ENCODE measurements around the gene SNTB2. TPM values are rescaled to one million over a fixed set of nuclear protein-coding genes. Genes with fewer than 3 reads are reported as not detected.

Gene SNTB2
- total and polyA plus RNA-seq, 9 of the 15 experiments (the other 6 are each of a cell fraction or from before 2014, with no cell fraction given) = 1.2 to 13.7 (median 5.7) TPM

DNA sequence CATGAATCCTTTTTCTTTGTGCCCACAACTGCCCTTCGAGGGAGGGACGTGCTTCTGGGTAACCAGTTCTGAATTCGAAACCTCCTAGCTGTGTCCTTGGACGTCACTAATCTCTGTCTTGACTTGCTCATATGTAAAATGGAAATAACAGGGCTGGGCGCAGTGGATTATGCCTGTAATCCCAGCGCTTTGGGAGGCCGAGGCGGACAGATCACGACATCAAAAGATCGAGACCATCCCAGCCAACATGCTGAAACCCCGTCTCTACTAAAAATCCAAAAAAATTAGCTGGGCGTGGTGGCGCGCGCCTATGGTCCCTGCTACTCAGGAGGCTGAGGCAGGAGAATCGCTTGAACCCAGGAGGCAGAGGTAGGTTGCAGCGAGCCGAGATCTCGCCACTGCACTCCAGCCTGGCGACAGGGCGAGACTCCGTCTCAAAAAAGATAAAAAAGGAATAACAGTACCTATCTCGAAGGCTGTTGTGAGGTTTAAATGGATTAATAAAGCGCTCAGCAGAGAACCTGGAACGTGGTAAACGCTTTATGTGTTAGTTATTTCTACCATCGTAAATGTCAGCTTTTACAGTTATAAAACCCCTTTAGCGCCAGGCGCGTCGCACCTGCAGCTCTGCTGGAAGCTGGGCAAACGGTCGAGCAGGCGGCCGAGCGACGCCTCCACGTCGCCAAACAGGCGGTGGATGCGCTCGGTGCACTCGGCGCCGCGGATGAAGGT lies 151.8 kb downstream of the SNTB2 start (continued):
- TF ChIP-seq SETDB1 (IDR thresholded peaks at IDR 0.05; ENCODE audit: low read length) (no peak), HNRNPL (IDR thresholded peaks at IDR 0.05; ENCODE audit: low read depth, low read length) (no peak), ZNF561 (CRISPR knock-in tag; conservative IDR thresholded peaks at IDR 0.05) (no peak), ILF3 (IDR thresholded peaks at IDR 0.05; ENCODE audit: borderline replicate concordance) (no peak), ESRRB (CRISPR knock-in tag; IDR thresholded peaks at IDR 0.05; ENCODE audit: borderline replicate concordance) (no peak), FOXK1 (CRISPR knock-in tag; IDR thresholded peaks at IDR 0.05; ENCODE audit: borderline replicate concordance) (0 out of 2 replicates have a peak, but pooled peaks have one; percentile 47), ZNF274 (IDR thresholded peaks at IDR 0.05; ENCODE audit: borderline replicate concordance, low read depth, low read length) (no peak), E2F1 (CRISPR knock-in tag; IDR thresholded peaks at IDR 0.05) (0 out of 2 replicates have a peak, but pooled peaks have one; percentile 14), XRCC3 (IDR thresholded peaks at IDR 0.05) (no peak), GABPB2 (CRISPR knock-in tag; conservative IDR thresholded peaks at IDR 0.05) (no peak), MIER1 (IDR thresholded peaks at IDR 0.05; ENCODE audit: low read depth) (0 out of 2 replicates have a peak, but pooled peaks have one; percentile 60), SPI1 (IDR thresholded peaks at IDR 0.05; ENCODE audit: borderline replicate concordance, low read depth, low read length) (no peak), NFYB (IDR thresholded peaks at IDR 0.05; ENCODE audit: extremely low read depth, insufficient read length) (no peak), CHD4 (IDR thresholded peaks at IDR 0.05; ENCODE audit: insufficient read depth, insufficient replicate concordance, low read depth, low read length, poor library complexity, severe bottlenecking) (no peak), ZNF695 (CRISPR knock-in tag; IDR thresholded peaks at IDR 0.05) (no peak), CREM (IDR thresholded peaks at IDR 0.05; ENCODE audit: low read depth) (no peak), RNF219 (CRISPR knock-in tag; IDR thresholded peaks at IDR 0.05) (no peak), THAP7 (CRISPR knock-in tag; IDR thresholded peaks at IDR 0.05) (no peak)
- TF ChIP-seq, protein P1, sequence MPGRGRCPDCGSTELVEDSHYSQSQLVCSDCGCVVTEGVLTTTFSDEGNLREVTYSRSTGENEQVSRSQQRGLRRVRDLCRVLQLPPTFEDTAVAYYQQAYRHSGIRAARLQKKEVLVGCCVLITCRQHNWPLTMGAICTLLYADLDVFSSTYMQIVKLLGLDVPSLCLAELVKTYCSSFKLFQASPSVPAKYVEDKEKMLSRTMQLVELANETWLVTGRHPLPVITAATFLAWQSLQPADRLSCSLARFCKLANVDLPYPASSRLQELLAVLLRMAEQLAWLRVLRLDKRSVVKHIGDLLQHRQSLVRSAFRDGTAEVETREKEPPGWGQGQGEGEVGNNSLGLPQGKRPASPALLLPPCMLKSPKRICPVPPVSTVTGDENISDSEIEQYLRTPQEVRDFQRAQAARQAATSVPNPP (IDR thresholded peaks at IDR 0.05; ENCODE audit: borderline replicate concordance, insufficient read depth, insufficient read length) = no peak
- TF ChIP-seq, protein P2, sequence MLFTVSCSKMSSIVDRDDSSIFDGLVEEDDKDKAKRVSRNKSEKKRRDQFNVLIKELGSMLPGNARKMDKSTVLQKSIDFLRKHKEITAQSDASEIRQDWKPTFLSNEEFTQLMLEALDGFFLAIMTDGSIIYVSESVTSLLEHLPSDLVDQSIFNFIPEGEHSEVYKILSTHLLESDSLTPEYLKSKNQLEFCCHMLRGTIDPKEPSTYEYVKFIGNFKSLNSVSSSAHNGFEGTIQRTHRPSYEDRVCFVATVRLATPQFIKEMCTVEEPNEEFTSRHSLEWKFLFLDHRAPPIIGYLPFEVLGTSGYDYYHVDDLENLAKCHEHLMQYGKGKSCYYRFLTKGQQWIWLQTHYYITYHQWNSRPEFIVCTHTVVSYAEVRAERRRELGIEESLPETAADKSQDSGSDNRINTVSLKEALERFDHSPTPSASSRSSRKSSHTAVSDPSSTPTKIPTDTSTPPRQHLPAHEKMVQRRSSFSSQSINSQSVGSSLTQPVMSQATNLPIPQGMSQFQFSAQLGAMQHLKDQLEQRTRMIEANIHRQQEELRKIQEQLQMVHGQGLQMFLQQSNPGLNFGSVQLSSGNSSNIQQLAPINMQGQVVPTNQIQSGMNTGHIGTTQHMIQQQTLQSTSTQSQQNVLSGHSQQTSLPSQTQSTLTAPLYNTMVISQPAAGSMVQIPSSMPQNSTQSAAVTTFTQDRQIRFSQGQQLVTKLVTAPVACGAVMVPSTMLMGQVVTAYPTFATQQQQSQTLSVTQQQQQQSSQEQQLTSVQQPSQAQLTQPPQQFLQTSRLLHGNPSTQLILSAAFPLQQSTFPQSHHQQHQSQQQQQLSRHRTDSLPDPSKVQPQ (CRISPR knock-in tag; IDR thresholded peaks at IDR 0.05; ENCODE audit: borderline replicate concordance) = no peak

All from K562 (cell line).